A549 (cell line): ENCODE measurements around the gene GNB5. TPM values are rescaled to one million over a fixed set of nuclear protein-coding genes. Genes with fewer than 3 reads are reported as not detected.

Experiments used
- ATAC-seq, 2 experiments: fragments of 200-7000 bp in 1 of 2; fragments of >200 bp in 1 of 2; cut with Nextera tagmentation in 1 of 2; cut with Tn5 transposase in 1 of 2; 3 replicates each; pipeline versions ENCODE4 v1.8.0 to v1.9.1; 2018 to 2020; ENCODE audit warnings: mild to moderate bottlenecking in 1 of 2, moderate library complexity in 1 of 2
- CTCF ChIA-PET: fragments of 300-600 bp; sonication (Branson Sonifier 250); formaldehyde crosslinking; extraction: SDS; loops from one replicate; lab custom pipeline; 2021; ENCODE audit warnings: antibody characterized with exemption, inconsistent platforms; lab: Yijun Ruan, JAX
- POLR2A ChIA-PET: fragments of 350-600 bp; formaldehyde crosslinking; extraction: SDS; loops from one replicate; lab custom pipeline; 2021; ENCODE audit warnings: antibody characterized with exemption, inconsistent platforms; lab: Yijun Ruan, JAX
- DNase-seq, 2 experiments: peaks; one replicate each; pipeline versions ENCODE4 v3.0.0 to v3.0.0-alpha.2; 2011 to 2016; ENCODE audit warnings: low read depth in 1 of 2, low spot score in 1 of 2
- FAIRE-seq: peaks from 2 replicates; lab custom pipeline; 2011; peaks lifted over from hg19 to GRCh38; lab: Jason Lieb, UNC
- H3K27ac ChIP-seq, 2 experiments: fragments of >200 bp; sonication (Bioruptor Twin); formaldehyde crosslinking; 3 replicates each; pipeline ENCODE4 v1.5.1; 2016 to 2017
- H3K4me1 ChIP-seq: fragments of >200 bp; sonication (Bioruptor Twin); formaldehyde crosslinking; 3 replicates; pipeline ENCODE4 v1.6.1; 2016
- H3K4me2 ChIP-seq: fragments of >200 bp; sonication (Bioruptor Twin); formaldehyde crosslinking; 3 replicates; pipeline ENCODE4 v1.6.1; 2016
- H3K4me3 ChIP-seq: fragments of >200 bp; sonication (Bioruptor Twin); formaldehyde crosslinking; 3 replicates; pipeline ENCODE4 v1.5.1; 2016
- H3K9me3 ChIP-seq: fragments of >200 bp; sonication (Bioruptor Twin); formaldehyde crosslinking; 3 replicates; pipeline ENCODE4 v1.6.1; 2016
- BHLHE40 ChIP-seq: IDR thresholded peaks from 2 replicates; pipeline ENCODE4 v1.6.1; 2012; ENCODE audit warnings: low read depth, low read length, inconsistent platforms
- CBX8 ChIP-seq: fragments of 200-600 bp; sonication (generic); IDR thresholded peaks from 2 replicates; pipeline ENCODE4 v1.6.1; 2016
- CEBPB ChIP-seq, 2 experiments: fragments of >200 bp in 1 of 2; sonication (Bioruptor Twin) in 1 of 2; formaldehyde crosslinking in 1 of 2; IDR thresholded peaks; 2 replicates each; pipeline ENCODE4 v1.6.1; 2012 to 2016
- CHD4 ChIP-seq: fragments of 200-600 bp; sonication (generic); IDR thresholded peaks from 2 replicates; pipeline ENCODE4 v1.6.1; 2016; ENCODE audit warnings: antibody characterized with exemption, mild to moderate bottlenecking, borderline replicate concordance
- EHMT2 ChIP-seq: fragments of 200-600 bp; sonication (generic); IDR thresholded peaks from 2 replicates; pipeline ENCODE4 v1.6.1; 2016; ENCODE audit warnings: antibody characterized with exemption, low read depth, mild to moderate bottlenecking, moderate library complexity
- FOSB ChIP-seq: fragments of 250-450 bp; sonication (Bioruptor Pico); IDR thresholded peaks from 2 replicates; pipeline ENCODE4 v1.5.0; 2020; ENCODE audit warnings: mild to moderate bottlenecking, moderate library complexity
- FOXS1 ChIP-seq: fragments of 250-450 bp; sonication (Bioruptor Pico); IDR thresholded peaks from 2 replicates; pipeline ENCODE4 v1.5.0; 2020; ENCODE audit warnings: mild to moderate bottlenecking, moderate library complexity
- GATA3 ChIP-seq: IDR thresholded peaks from 2 replicates; pipeline ENCODE4 v1.6.1; 2012; ENCODE audit warnings: borderline replicate concordance
- HDAC2 ChIP-seq: fragments of 200-600 bp; sonication (generic); IDR thresholded peaks from 2 replicates; pipeline ENCODE4 v1.6.1; 2016
- HEYL ChIP-seq: fragments of 250-450 bp; sonication (Bioruptor Pico); IDR thresholded peaks from 2 replicates; pipeline ENCODE4 v1.8.0; 2021; ENCODE audit warnings: mild to moderate bottlenecking, moderate library complexity
- HOXB13 ChIP-seq: fragments of 250-450 bp; sonication (Bioruptor Pico); IDR thresholded peaks from 2 replicates; pipeline ENCODE4 v1.5.0; 2020; ENCODE audit warnings: low read depth, mild to moderate bottlenecking, moderate library complexity
- JUNB ChIP-seq: fragments of >200 bp; sonication (Bioruptor Twin); formaldehyde crosslinking; IDR thresholded peaks from 2 replicates; pipeline ENCODE4 v1.6.1; 2016
- KDM1A ChIP-seq: fragments of 200-600 bp; sonication (generic); IDR thresholded peaks from 2 replicates; pipeline ENCODE4 v1.6.1; 2016; ENCODE audit warnings: low read depth, mild to moderate bottlenecking
- KDM5A ChIP-seq: fragments of 200-600 bp; sonication (generic); IDR thresholded peaks from 2 replicates; pipeline ENCODE4 v1.6.1; 2016; ENCODE audit warnings: antibody characterized with exemption, mild to moderate bottlenecking
- MAFK ChIP-seq: fragments of 450-650 bp; IDR thresholded peaks from 2 replicates; pipeline ENCODE4 v1.6.1; 2014; ENCODE audit not compliant: partially characterized antibody
- MAZ ChIP-seq: fragments of 150-350 bp; IDR thresholded peaks from 2 replicates; pipeline ENCODE4 v1.6.1; 2014; ENCODE audit warnings: antibody characterized with exemption, low read depth, low read length, borderline replicate concordance
- MYC ChIP-seq: IDR thresholded peaks from 2 replicates; pipeline ENCODE4 v1.6.1; 2012; ENCODE audit warnings: mild to moderate bottlenecking, inconsistent platforms, low read length, improper control_type of control experiment, borderline replicate concordance
- NFE2L2 ChIP-seq: fragments of 150-350 bp; conservative IDR thresholded peaks from 2 replicates; pipeline ENCODE4 v1.6.1; 2014; ENCODE audit warnings: low read length
- NR3C1 ChIP-seq: fragments of >200 bp; sonication (Bioruptor Twin); formaldehyde crosslinking; IDR thresholded peaks from 3 replicates; pipeline ENCODE4 v1.6.1; 2017
- POLR2A ChIP-seq: IDR thresholded peaks from 2 replicates; pipeline ENCODE4 v1.6.1; 2012; ENCODE audit warnings: mild to moderate bottlenecking, low read length
- RAD21 ChIP-seq, 2 experiments: fragments of >200 bp in 1 of 2; sonication (Bioruptor Twin) in 1 of 2; formaldehyde crosslinking in 1 of 2; IDR thresholded peaks in 1 of 2; conservative IDR thresholded peaks in 1 of 2; 2 replicates in 1 of 2; 3 replicates in 1 of 2; pipeline ENCODE4 v1.6.1; 2012 to 2018; ENCODE audit warnings: inconsistent platforms in 1 of 2
- RFX5 ChIP-seq: fragments of 450-650 bp; IDR thresholded peaks from 2 replicates; pipeline ENCODE4 v1.7.1; 2014; ENCODE audit warnings: antibody characterized with exemption, mild to moderate bottlenecking, moderate library complexity
- RNF2 ChIP-seq: fragments of 200-600 bp; sonication (generic); IDR thresholded peaks from 2 replicates; pipeline ENCODE4 v1.6.1; 2016; ENCODE audit warnings: low read depth, mild to moderate bottlenecking, antibody characterized with exemption, moderate library complexity, borderline replicate concordance
- ZC3H11A ChIP-seq: fragments of 450-650 bp; IDR thresholded peaks from 2 replicates; pipeline ENCODE4 v1.6.1; 2014; ENCODE audit warnings: antibody characterized with exemption, mild to moderate bottlenecking
- ZNF302 ChIP-seq: fragments of 250-450 bp; sonication (Bioruptor Pico); IDR thresholded peaks from 2 replicates; pipeline ENCODE4 v1.9.0; 2021; ENCODE audit warnings: inconsistent platforms, mild to moderate bottlenecking, moderate library complexity
- WGBS: methylation state at CpG from one replicate; pipeline ENCODE4 v1.1.6; 2017; ENCODE audit errors: missing lambda C conversion rate; 5-methylcytosine and 5-hydroxymethylcytosine counted together
- polyA plus RNA-seq, 4 experiments: library from polyadenylated mRNA; depleted of rRNA in 3 of 4; stranded (reverse); fragments of >200 nt; fragmentation: RNase III in 1 of 4; extraction: RNeasy Plus Mini Kit Qiagen cat#74134 plus additional on column Dnase treatment in 1 of 4; gene quantifications; 2 replicates in 3 of 4; 3 replicates in 1 of 4; pipeline ENCODE4 v1.2.3, GENCODE V29; 2011 to 2017
- TF ChIP-seq, protein P1 (sequence below): IDR thresholded peaks from 2 replicates; pipeline ENCODE4 v1.6.1; 2012; ENCODE audit warnings: low read depth, borderline replicate concordance
- TF ChIP-seq, protein P2 (sequence below): fragments of >200 bp; sonication (Bioruptor Twin); formaldehyde crosslinking; IDR thresholded peaks from 3 replicates; pipeline ENCODE4 v1.5.1; 2016
- TF ChIP-seq, protein P3 (sequence below): fragments of >200 bp; sonication (Bioruptor Twin); formaldehyde crosslinking; IDR thresholded peaks from 3 replicates; pipeline ENCODE4 v1.6.1; 2016
- TF ChIP-seq, protein P4 (sequence below): fragments of 250-450 bp; sonication (Bioruptor Pico); IDR thresholded peaks from 2 replicates; pipeline ENCODE4 v1.5.0; 2020; ENCODE audit warnings: low read depth, mild to moderate bottlenecking, moderate library complexity

The GNB5 gene
- polyA plus RNA-seq, 2 of the 4 experiments (the other 2 are of a cell fraction) = 57.2 to 67.5 TPM

DNA sequence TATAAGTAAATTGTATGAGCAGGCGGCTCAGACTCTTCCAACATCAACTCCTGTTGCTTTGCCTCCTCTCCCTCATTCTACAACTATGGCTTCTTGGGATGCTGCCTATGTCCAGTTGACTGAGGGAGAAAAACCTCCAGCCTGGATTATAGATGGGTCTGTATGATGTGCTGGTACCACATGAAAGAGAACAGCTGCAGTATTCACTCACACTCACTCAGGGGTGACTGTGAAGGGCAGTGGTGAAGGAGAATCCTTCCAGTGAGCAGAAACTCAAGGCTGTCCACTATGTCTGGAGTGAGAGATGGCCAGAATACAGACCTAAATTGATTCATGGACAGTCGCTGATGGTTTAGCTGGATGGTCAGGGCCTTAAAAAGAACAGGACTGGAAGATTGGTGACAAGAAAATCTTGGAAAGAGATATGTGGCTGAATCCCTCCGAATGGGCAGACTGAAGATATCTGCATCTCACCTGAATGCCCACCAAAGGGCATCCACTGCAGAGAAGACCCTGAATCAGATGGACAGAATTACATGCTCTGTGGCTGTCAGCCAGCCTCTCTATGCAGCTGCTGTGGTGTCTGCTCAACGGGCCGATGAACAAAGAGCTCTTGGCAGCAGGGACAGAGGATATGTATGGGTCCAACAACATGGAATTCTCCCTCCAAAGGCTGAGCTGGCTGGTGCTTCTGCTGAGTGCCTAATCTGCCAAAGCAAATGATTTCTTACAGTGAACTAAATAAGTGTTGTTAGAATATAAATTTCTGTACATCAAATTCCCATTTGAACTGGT lies 76.7 kb downstream of the GNB5 start:
- H3K27ac ChIP-seq = no peak overlapping the region; a peak in 1 of 6 replicates
- 76% methylated on average over 5 of the region's 5 CpGs for WGBS
- POLR2A ChIA-PET = no interaction called here
- no peak for TF ChIP-seq MYC
- TF ChIP-seq POLR2A = no peak
- no peak for TF ChIP-seq MAFK
- TF ChIP-seq, protein P1, sequence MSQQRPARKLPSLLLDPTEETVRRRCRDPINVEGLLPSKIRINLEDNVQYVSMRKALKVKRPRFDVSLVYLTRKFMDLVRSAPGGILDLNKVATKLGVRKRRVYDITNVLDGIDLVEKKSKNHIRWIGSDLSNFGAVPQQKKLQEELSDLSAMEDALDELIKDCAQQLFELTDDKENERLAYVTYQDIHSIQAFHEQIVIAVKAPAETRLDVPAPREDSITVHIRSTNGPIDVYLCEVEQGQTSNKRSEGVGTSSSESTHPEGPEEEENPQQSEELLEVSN = no peak
- no peak for TF ChIP-seq NR3C1
- no peak for TF ChIP-seq HOXB13
- TF ChIP-seq ZNF302 = no peak
- TF ChIP-seq FOXS1 (CRISPR knock-in tag) = no peak
- no peak for TF ChIP-seq KDM1A
- TF ChIP-seq CEBPB (IDR thresholded peaks at IDR 0.05) = no peak
- no peak for TF ChIP-seq GATA3
- TF ChIP-seq RFX5 = no peak
- TF ChIP-seq HDAC2 = no peak
- TF ChIP-seq, protein P2, sequence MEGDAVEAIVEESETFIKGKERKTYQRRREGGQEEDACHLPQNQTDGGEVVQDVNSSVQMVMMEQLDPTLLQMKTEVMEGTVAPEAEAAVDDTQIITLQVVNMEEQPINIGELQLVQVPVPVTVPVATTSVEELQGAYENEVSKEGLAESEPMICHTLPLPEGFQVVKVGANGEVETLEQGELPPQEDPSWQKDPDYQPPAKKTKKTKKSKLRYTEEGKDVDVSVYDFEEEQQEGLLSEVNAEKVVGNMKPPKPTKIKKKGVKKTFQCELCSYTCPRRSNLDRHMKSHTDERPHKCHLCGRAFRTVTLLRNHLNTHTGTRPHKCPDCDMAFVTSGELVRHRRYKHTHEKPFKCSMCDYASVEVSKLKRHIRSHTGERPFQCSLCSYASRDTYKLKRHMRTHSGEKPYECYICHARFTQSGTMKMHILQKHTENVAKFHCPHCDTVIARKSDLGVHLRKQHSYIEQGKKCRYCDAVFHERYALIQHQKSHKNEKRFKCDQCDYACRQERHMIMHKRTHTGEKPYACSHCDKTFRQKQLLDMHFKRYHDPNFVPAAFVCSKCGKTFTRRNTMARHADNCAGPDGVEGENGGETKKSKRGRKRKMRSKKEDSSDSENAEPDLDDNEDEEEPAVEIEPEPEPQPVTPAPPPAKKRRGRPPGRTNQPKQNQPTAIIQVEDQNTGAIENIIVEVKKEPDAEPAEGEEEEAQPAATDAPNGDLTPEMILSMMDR = no peak
- no peak for TF ChIP-seq ZC3H11A
- ATAC-seq (peak in 1 of 2 experiments; percentile 11; a peak in 1 of 6 replicates), DNase-seq (no peak), FAIRE-seq (no peak)
- CTCF ChIA-PET = interaction anchor here (0.7 to 5.1 kb wide), 12 partner anchors 10 to 141 kb away, joined by 3 to 14 read pairs (median 4); no protein-coding TSS in a partner anchor
- peaks cover 11% of the 10 kb centered on the region for H3K4me1 ChIP-seq
- H3K9me3 ChIP-seq = no peaks in the 10 kb centered on the region
- no peak overlapping the region for H3K4me3 ChIP-seq
- no peak overlapping the region for H3K4me2 ChIP-seq

DNA sequence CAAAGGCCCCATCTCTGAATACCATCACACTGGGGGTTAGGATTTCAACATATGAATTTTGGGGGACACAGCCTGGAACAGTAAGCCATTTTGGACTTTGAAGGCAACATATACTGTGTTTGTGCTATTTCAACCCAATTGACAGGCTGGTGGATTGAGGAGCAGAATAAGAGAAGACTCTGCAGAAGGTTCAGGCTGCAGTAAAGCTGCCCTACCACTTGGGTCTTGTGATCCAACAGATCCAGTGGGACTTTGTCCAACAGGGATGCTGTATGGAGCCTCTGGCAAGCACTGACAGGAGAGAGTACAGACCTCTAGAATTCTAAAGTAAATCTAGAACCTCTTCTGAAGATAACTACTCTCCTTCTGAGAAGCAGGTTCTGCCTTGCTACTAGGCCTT lies 77.5 kb downstream of the GNB5 start:
- Histone ChIP-seq H3K4me1 (peaks cover 11% of the 10 kb centered on the region), H3K27ac (no peak overlapping the region; a peak in 1 of 6 replicates), H3K4me2 (no peak overlapping the region), H3K4me3 (no peak overlapping the region), H3K9me3 (no peaks in the 10 kb centered on the region)
- TF ChIP-seq, protein P3, sequence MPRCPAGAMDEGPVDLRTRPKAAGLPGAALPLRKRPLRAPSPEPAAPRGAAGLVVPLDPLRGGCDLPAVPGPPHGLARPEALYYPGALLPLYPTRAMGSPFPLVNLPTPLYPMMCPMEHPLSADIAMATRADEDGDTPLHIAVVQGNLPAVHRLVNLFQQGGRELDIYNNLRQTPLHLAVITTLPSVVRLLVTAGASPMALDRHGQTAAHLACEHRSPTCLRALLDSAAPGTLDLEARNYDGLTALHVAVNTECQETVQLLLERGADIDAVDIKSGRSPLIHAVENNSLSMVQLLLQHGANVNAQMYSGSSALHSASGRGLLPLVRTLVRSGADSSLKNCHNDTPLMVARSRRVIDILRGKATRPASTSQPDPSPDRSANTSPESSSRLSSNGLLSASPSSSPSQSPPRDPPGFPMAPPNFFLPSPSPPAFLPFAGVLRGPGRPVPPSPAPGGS = no peak
- no peak for TF ChIP-seq NFE2L2
- no peak for TF ChIP-seq FOSB (CRISPR knock-in tag)
- TF ChIP-seq KDM5A = no peak
- no peak for TF ChIP-seq CHD4
- no peak for TF ChIP-seq CBX8
- no peak for TF ChIP-seq EHMT2
- TF ChIP-seq RAD21 (conservative IDR thresholded peaks at IDR 0.05 in 1 of 2, IDR thresholded peaks at IDR 0.05 in 1 of 2) = no peak
- no peak for TF ChIP-seq RNF2
- no peak for TF ChIP-seq MAZ
- TF ChIP-seq, protein P4, sequence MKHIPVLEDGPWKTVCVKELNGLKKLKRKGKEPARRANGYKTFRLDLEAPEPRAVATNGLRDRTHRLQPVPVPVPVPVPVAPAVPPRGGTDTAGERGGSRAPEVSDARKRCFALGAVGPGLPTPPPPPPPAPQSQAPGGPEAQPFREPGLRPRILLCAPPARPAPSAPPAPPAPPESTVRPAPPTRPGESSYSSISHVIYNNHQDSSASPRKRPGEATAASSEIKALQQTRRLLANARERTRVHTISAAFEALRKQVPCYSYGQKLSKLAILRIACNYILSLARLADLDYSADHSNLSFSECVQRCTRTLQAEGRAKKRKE = no peak
- TF ChIP-seq JUNB = no peak
- TF ChIP-seq HEYL (CRISPR knock-in tag) = no peak
- TF ChIP-seq BHLHE40 = no peak
- no peak for TF ChIP-seq MAFK
- POLR2A ChIA-PET = no interaction called here
- no peak for FAIRE-seq
- peak; percentile 52 to 57; a peak in 5 of 6 replicates for ATAC-seq
- peak in 1 of 2 experiments; percentile 40 for DNase-seq
- CTCF ChIA-PET = interaction anchor here (0.8 to 5.1 kb wide), 8 partner anchors 10 to 142 kb away, joined by 3 to 14 read pairs (median 5); no protein-coding TSS in a partner anchor
